SK-N-SH (cell line): ENCODE measurements around the gene TP73. TPM values are rescaled to one million over a fixed set of nuclear protein-coding genes. Genes with fewer than 3 reads are reported as not detected.

Experiments
- CTCF ChIA-PET: fragments of 300-600, 350-600 bp; formaldehyde crosslinking; extraction: SDS; loops from one replicate; lab custom pipeline; 2021; lab: Yijun Ruan, JAX
- POLR2A ChIA-PET: fragments of 350-600 bp; sonication (Branson Sonifier 250); formaldehyde crosslinking; extraction: SDS; loops from one replicate; lab custom pipeline; 2020; ENCODE audit warnings: antibody characterized with exemption, inconsistent platforms; lab: Yijun Ruan, JAX
- DNase-seq: peaks from one replicate; pipeline ENCODE4 v3.0.0; 2012
- H2AFZ ChIP-seq: fragments of 200-600 bp; sonication (generic); 2 replicates; pipeline ENCODE4 v1.8.1; 2016; ENCODE audit warnings: antibody characterized with exemption, mild to moderate bottlenecking, low read depth
- H3F3A ChIP-seq: fragments of 200-600 bp; sonication (generic); replicated peaks from 2 replicates; pipeline ENCODE3; 2016; ENCODE audit warnings: antibody characterized with exemption, mild to moderate bottlenecking; ENCODE audit not compliant: insufficient read depth
- H3K27ac ChIP-seq, 2 experiments: fragments of 200-500 bp in 1 of 2; fragments of 200-600 bp in 1 of 2; sonication (Bioruptor generic) in 1 of 2; sonication (generic), shearing (Covaris generic) in 1 of 2; 2 replicates each; pipeline versions ENCODE4 v1.5.1 to v1.6.1; 2014 to 2016; ENCODE audit warnings: low read depth in 2 of 2, inconsistent platforms in 1 of 2, low read length in 1 of 2, mild to moderate bottlenecking in 1 of 2, mixed read lengths in 1 of 2
- H3K27me3 ChIP-seq: fragments of 200-600 bp; sonication (generic), shearing (Covaris generic); 2 replicates; pipeline ENCODE4 v1.6.1; 2016; ENCODE audit warnings: mixed run types; ENCODE audit not compliant: insufficient read depth
- H3K36me3 ChIP-seq, 2 experiments: fragments of 200-500 bp in 1 of 2; fragments of 200-600 bp in 1 of 2; sonication (Bioruptor generic) in 1 of 2; sonication (generic) in 1 of 2; replicated peaks in 1 of 2; 2 replicates each; pipeline versions ENCODE3 to v1.5.1; 2014 to 2016; ENCODE audit warnings: low read length in 1 of 2, mild to moderate bottlenecking in 1 of 2; ENCODE audit not compliant: insufficient read depth in 2 of 2, control insufficient read depth in 1 of 2
- H3K4me1 ChIP-seq, 2 experiments: fragments of 200-500 bp in 1 of 2; fragments of 200-600 bp in 1 of 2; sonication (Bioruptor generic) in 1 of 2; sonication (generic), shearing (Covaris generic) in 1 of 2; 2 replicates each; pipeline versions ENCODE4 v1.5.1 to v1.6.1; 2014 to 2016; ENCODE audit warnings: low read depth in 1 of 2, low read length in 1 of 2, mixed run types in 1 of 2; ENCODE audit not compliant: insufficient read depth in 2 of 2, control insufficient read depth in 1 of 2
- H3K4me2 ChIP-seq: fragments of 200-600 bp; sonication (generic), shearing (Covaris generic); 2 replicates; pipeline ENCODE4 v1.6.1; 2017; ENCODE audit warnings: mixed run types
- H3K4me3 ChIP-seq, 2 experiments: fragments of 200-500 bp in 1 of 2; fragments of 200-600 bp in 1 of 2; sonication (Bioruptor generic) in 1 of 2; sonication (generic), shearing (Covaris generic) in 1 of 2; 2 replicates each; pipeline versions ENCODE4 v1.5.1 to v1.8.1; 2014 to 2016; ENCODE audit warnings: low read depth in 2 of 2, inconsistent platforms in 1 of 2, low read length in 1 of 2, mild to moderate bottlenecking in 1 of 2, mixed read lengths in 1 of 2, moderate library complexity in 1 of 2
- H3K79me2 ChIP-seq: fragments of 200-600 bp; sonication (generic); 2 replicates; pipeline ENCODE4 v1.8.1; 2017; ENCODE audit warnings: mild to moderate bottlenecking; ENCODE audit not compliant: insufficient read depth
- H3K9ac ChIP-seq: fragments of 200-600 bp; sonication (generic); 2 replicates; pipeline ENCODE4 v1.6.1; 2017; ENCODE audit warnings: mixed run types
- H3K9me2 ChIP-seq: fragments of 200-600 bp; sonication (generic); 2 replicates; pipeline ENCODE4 v1.6.1; 2017; ENCODE audit warnings: mixed run types
- H3K9me3 ChIP-seq: fragments of 200-600 bp; sonication (generic); 2 replicates; pipeline ENCODE4 v1.6.1; 2017; ENCODE audit warnings: mixed run types, mild to moderate bottlenecking, moderate library complexity
- H4K20me1 ChIP-seq: fragments of 200-600 bp; sonication (generic); 2 replicates; pipeline ENCODE4 v1.6.1; 2017; ENCODE audit warnings: mild to moderate bottlenecking, mixed run types; ENCODE audit not compliant: insufficient read depth
- CHD2 ChIP-seq: fragments of 150-350 bp; IDR thresholded peaks from 2 replicates; pipeline ENCODE4 v1.6.1; 2018; ENCODE audit warnings: low read length; ENCODE audit not compliant: partially characterized antibody
- CTCF ChIP-seq: fragments of 200-600 bp; sonication (generic); IDR thresholded peaks from 2 replicates; pipeline ENCODE4 v1.6.1; 2017; ENCODE audit warnings: antibody characterized with exemption, mild to moderate bottlenecking, moderate library complexity
- FOXJ3 ChIP-seq: sonication (generic); formaldehyde crosslinking; IDR thresholded peaks from 2 replicates; pipeline ENCODE4 v1.5.1; 2020; ENCODE audit warnings: mild to moderate bottlenecking, missing genetic modification reagents
- GABPA ChIP-seq: IDR thresholded peaks from 2 replicates; pipeline ENCODE4 v1.4.0; 2012; ENCODE audit warnings: low read depth, mild to moderate bottlenecking
- NFIC ChIP-seq: IDR thresholded peaks from 2 replicates; pipeline ENCODE4 v1.4.0; 2012; ENCODE audit warnings: borderline replicate concordance
- RAD21 ChIP-seq: IDR thresholded peaks from 2 replicates; pipeline ENCODE4 v1.6.1; 2012; ENCODE audit warnings: mild to moderate bottlenecking, low read length
- RCOR1 ChIP-seq: fragments of 150-350 bp; IDR thresholded peaks from 2 replicates; pipeline ENCODE4 v1.6.1; 2017; ENCODE audit warnings: antibody characterized with exemption, low read length
- WGBS: methylation state at CpG from one replicate; pipeline ENCODE4 v1.1.6; 2017; ENCODE audit warnings: low lambda C conversion rate; 5-methylcytosine and 5-hydroxymethylcytosine counted together
- polyA plus RNA-seq, 3 experiments: library from polyadenylated mRNA; depleted of rRNA; stranded (reverse); fragments of >200 nt; gene quantifications; 2 replicates each; pipeline ENCODE4 v1.2.3, GENCODE V29; 2012

The TP73 gene
- polyA plus RNA-seq, 1 of the 3 experiments (the other 2 are of a cell fraction): 0.64 TPM

- Histone ChIP-seq H3K9me3 (no peaks in the 10 kb centered on the region), H3K27me3 (no peaks in the 10 kb centered on the region), H3K9ac (no peak overlapping the region), H3K79me2 (no peaks in the 10 kb centered on the region), H3K4me2 (no peak overlapping the region), H2AFZ (no peak overlapping the region), H3K27ac (no peak overlapping the region), H4K20me1 (no peaks in the 10 kb centered on the region), H3K4me1 (peaks cover 0 to 21% of the 10 kb centered on the region in 2 experiments; a peak in 1 of 4 replicates), H3F3A (no peaks in the 10 kb centered on the region)
- WGBS: 67% methylated on average over 17 of the region's 29 CpGs
- CTCF ChIA-PET: interaction anchor here (0.7 to 1.7 kb wide), 6 partner anchors 15 to 56 kb away, joined by 3 to 8 read pairs (median 4); no protein-coding TSS in a partner anchor
- TF ChIP-seq CTCF (no peak), CHD2 (no peak), FOXJ3 (CRISPR knock-in tag) (no peak), GABPA (no peak)
- TF ChIP-seq, all 33 proteins: peak for 0
- Histone ChIP-seq H3K36me3 (no peaks in the 10 kb centered on the region), H3K4me3 (no peak overlapping the region), H3K9me2 (no peaks in the 10 kb centered on the region)
- DNase-seq: no peak
- POLR2A ChIA-PET: no interaction called here
These were observed 19.3 kb downstream of the TP73 start for GRCh38 chr1:3671371-3672180.

- H3K9me3 ChIP-seq: no peaks in the 10 kb centered on the region
- no peak for TF ChIP-seq RCOR1
- no peak for TF ChIP-seq FOXJ3 (CRISPR knock-in tag)
- TF ChIP-seq NFIC: no peak
- TF ChIP-seq RAD21: no peak
- TF ChIP-seq, all 33 proteins: peak for 0
- no peak overlapping the region for H3K4me2 ChIP-seq
- H3K4me1 ChIP-seq: peaks cover 0 to 21% of the 10 kb centered on the region in 2 experiments; a peak in 1 of 4 replicates
- H3K9me2 ChIP-seq: no peaks in the 10 kb centered on the region
- no peak overlapping the region for H3K27ac ChIP-seq
- no peaks in the 10 kb centered on the region for H4K20me1 ChIP-seq
- H3K27me3 ChIP-seq: no peaks in the 10 kb centered on the region
- H3K79me2 ChIP-seq: no peaks in the 10 kb centered on the region
- H3K36me3 ChIP-seq: no peaks in the 10 kb centered on the region
- 82% methylated on average over 12 of the region's 21 CpGs for WGBS
- ChIA-PET POLR2A (no interaction called here), CTCF (interaction anchor here (0.7 to 1.1 kb wide), 2 partner anchors 23 to 219 kb away, joined by 3 to 4 read pairs; no protein-coding TSS in a partner anchor)
- no peaks in the 10 kb centered on the region for H3F3A ChIP-seq
- H3K9ac ChIP-seq: no peak overlapping the region
- no peak overlapping the region for H3K4me3 ChIP-seq
- no peak overlapping the region for H2AFZ ChIP-seq
- DNase-seq: no peak
These were observed 20.1 kb downstream of the TP73 start for GRCh38 chr1:3672231-3672970.
